Neural progenitor cell (in vitro differentiated cells): Measurements from ENCODE around the gene FMNL2.

Experiments used
- EZH2 ChIP-seq: fragments of 200-600 bp; sonication (generic); IDR thresholded peaks from 2 replicates; pipeline ENCODE4 v1.6.1; 2017; ENCODE audit warnings: antibody characterized with exemption, mild to moderate bottlenecking, moderate library complexity
- EZH2phosphoT487 ChIP-seq: fragments of 200-600 bp; sonication (generic); IDR thresholded peaks from 2 replicates; pipeline ENCODE4 v1.6.1; 2017; ENCODE audit warnings: antibody characterized with exemption
- TF ChIP-seq, protein P1 (sequence below): fragments of 200-600 bp; sonication (generic); IDR thresholded peaks from 2 replicates; pipeline ENCODE4 v1.5.1; 2017; ENCODE audit warnings: antibody characterized with exemption, mild to moderate bottlenecking

DNA sequence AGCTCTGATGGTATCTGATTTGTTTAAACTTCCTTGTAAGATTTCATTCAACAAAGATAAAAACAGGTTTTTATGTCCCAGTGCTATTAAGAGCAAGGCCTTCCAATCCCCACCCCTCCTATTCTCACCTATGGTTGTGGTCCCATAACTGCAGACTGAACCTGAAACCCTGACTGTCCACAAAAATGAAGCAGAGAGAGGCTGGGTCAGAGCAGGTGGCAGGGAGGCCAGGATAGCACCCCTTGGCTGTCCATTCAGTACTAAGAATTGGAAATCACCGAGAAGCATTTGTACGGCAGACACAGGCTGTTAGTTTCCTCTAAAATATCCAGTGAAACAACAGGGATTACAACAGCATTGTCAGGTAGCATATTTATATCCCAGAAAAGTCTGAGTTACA is 37.3 kb upstream of the FMNL2 start:
- TF ChIP-seq, protein P1, sequence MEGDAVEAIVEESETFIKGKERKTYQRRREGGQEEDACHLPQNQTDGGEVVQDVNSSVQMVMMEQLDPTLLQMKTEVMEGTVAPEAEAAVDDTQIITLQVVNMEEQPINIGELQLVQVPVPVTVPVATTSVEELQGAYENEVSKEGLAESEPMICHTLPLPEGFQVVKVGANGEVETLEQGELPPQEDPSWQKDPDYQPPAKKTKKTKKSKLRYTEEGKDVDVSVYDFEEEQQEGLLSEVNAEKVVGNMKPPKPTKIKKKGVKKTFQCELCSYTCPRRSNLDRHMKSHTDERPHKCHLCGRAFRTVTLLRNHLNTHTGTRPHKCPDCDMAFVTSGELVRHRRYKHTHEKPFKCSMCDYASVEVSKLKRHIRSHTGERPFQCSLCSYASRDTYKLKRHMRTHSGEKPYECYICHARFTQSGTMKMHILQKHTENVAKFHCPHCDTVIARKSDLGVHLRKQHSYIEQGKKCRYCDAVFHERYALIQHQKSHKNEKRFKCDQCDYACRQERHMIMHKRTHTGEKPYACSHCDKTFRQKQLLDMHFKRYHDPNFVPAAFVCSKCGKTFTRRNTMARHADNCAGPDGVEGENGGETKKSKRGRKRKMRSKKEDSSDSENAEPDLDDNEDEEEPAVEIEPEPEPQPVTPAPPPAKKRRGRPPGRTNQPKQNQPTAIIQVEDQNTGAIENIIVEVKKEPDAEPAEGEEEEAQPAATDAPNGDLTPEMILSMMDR = no peak
- TF ChIP-seq EZH2 = no peak
- no peak for TF ChIP-seq EZH2phosphoT487
